Stimulated activated CD4-positive, alpha-beta T cell treated with anti-CD3 and anti-CD28 coated beads, Interleukin-1b, Interleukin-23, amount 100 ng/mL, for 48 hours (primary cell): ENCODE results near the gene PAFAH2.
A peak's percentile ranks its signal among the peaks of the same experiment; 100 is the strongest.

Experiments
- DNase-seq: peaks from one replicate; pipeline ENCODE4 v3.0.0-alpha.2; 2020

Gene PAFAH2

DNA sequence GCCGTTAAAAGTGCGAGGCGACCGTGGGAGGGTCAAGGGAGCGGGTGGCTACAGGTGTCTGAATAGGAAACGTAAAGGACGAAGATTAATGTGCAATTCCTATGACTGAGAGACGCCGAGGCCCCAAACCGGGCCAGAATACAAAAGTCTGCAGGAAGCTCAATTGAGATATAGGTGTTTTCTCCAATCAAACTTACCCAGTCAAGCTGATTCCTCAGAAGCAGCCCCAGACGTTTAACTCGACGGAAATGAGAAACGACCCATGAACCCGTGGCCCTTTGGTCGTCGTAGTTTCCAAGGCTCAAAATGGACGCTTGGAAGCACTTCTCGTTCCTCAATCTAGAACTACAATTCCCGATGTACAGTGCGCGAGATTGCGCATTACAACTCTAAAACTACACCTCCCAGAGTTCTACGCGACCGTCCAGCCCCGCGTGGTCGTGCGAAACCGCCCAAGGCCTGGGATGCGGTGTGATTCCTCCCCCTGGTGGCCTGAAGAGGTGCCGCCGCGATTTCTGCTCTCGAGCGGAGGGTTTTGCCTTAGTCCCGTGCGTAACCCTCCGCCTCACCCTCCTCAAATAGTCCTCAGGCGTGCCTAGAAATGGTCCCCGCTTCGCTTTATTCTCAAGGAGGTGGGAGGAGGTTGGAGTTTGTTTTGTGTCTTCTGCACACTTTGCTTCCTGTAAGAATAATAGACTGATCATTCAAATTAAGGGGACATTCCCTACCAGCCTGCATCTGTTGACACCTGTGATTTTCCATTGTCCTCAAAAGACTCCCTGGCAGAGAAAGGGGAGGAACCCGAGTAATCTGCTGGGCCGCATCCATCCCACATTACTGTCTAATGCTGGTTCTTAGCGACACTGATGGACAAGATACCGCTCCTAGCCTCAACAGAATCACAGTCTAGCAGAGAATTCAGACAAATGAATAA, at the start of gene PAFAH2:
Gene PAFAH2 (minus strand): TSS at position 236 of the 934 bp plus-strand sequence. CDS start 7,247 bp downstream, outside the sequence.
- peak; percentile 97 for DNase-seq

DNA sequence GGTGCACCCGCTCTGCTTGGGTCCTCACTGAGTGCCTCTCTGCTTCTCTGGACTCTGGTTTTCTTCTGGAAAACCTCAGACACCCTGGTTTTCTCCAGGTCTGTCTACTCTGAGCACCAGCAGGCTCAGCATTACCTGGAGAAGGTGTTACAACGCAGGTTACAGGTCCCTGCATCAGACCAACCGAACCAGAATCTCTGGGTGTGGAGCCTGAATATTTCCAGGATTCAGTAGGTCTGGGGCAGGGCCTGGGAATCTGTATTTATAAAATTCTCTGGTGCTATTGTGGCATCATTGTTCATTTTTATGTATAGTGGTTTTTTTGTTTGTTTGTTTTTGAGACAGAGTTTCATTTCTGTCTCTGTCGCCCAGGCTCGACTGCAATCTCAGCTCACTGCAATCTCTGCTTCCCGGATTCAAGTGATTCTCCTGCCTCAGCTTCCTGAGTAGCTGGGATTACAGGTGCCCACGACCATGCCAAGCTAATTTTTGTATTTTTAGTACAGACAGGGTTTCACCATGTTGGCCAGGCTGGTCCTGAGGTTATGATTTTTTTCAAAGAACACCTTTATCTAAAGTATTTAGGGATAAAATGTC, 49.5 kb upstream of the PAFAH2 start:
- no peak for DNase-seq

GRCh38 chr1:26046246-26047095, 48.6 kb upstream of the PAFAH2 start:
- DNase-seq = no peak

- DNase-seq = no peak
Measured at GRCh38 chr1:26045722-26046245, 47.9 kb upstream of the PAFAH2 start, which contains the start of gene SLC30A2. Gene SLC30A2 (minus strand): TSS chr1:26046118. CDS start chr1:26045896, 222 bp downstream.

GRCh38 chr1:26044971-26045721, 47.3 kb upstream of the PAFAH2 start:
- no peak for DNase-seq

- DNase-seq = no peak
Measured at GRCh38 chr1:26044414-26044813, 46.6 kb upstream of the PAFAH2 start.

- DNase-seq = no peak
Measured at GRCh38 chr1:26043765-26044164, 45.9 kb upstream of the PAFAH2 start.

- DNase-seq = no peak
Measured at GRCh38 chr1:26041978-26042377, 44.1 kb upstream of the PAFAH2 start.

DNA sequence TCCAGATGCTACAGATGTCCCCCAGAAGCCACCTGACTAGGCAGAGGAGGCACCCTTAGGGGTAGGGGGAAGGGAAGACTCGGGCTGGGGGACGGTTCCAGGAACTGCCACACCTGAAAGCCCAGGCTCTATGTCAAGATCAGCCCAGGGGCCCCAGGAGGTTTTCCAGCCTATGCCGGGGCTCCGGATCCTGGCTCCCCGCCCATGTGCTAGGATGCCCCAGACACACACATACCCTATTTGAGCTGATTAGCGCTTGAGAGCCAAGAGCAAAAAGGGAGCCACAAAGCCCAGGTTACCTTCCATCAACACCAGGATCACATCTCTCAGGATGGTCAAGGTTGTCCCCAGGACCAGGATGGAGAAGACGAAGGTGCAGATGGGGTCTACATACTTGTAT, 43.5 kb upstream of the PAFAH2 start:
- DNase-seq = no peak

DNA sequence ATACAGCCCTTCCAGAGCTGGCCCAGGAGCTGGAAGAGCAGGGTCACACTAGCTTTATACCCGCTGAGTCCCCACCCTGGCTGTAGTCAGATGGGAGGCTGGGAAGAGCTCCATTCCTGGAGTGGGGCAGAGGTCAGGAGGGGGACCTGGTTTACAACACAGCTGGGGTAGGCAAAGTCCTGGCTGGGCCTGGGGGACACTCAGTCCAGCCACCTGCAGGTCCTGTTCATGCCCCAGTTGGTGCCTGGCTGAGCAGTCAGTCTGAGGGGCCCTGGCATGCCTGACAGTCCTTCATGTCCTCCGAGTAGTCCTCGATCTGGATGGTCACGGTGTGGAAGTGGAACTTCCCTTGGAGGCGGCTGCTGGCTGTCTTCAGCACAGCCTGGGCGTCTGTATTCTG, 41.0 kb upstream of the PAFAH2 start:
- DNase-seq = no peak

- no peak for DNase-seq
Measured at GRCh38 chr1:26038477-26038876, 40.6 kb upstream of the PAFAH2 start.

- DNase-seq = no peak
Measured at GRCh38 chr1:26037904-26038303, 40.0 kb upstream of the PAFAH2 start.

GRCh38 chr1:26036756-26037281, 39.0 kb upstream of the PAFAH2 start:
- no peak for DNase-seq

- DNase-seq = peak; percentile 66
Measured at GRCh38 chr1:26035959-26036755, 38.3 kb upstream of the PAFAH2 start.

- peak; percentile 92 for DNase-seq
Measured at GRCh38 chr1:26035203-26035958, 37.5 kb upstream of the PAFAH2 start.

GRCh38 chr1:26034504-26035202, 36.8 kb upstream of the PAFAH2 start:
- no peak for DNase-seq

DNA sequence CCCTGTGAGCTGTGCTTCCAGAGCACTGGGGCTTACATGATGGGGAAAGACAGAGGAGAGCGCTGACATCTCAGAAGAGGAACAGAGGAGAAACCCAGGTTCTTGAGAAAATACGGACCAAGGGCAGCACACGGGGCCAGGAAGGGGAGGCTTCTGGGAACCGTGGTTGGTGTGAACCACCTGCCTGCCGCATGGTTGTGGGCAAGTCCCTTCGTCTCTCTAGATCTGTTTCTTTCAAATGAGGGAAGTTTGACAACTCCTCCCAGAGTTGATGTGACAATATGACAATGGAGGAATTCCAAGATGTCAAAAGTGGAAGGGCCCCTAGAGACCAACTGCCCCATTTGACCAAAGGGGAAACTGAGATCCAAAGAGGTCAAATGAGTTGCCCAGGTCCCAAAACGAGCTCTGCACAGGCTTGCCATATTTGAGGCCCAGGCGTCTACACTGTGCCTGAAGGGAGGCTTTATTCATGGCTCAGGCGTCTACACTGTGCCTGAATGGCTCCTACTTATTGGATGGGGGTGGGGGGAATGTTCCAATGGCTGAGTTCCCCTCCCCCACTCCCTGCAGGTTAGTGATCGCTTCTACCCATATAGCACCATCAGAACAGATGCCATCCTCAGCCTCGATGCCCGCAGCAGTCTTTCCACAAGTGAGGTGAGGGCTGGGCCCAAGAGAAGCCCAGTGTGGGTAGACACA, 34.9 kb upstream of the PAFAH2 start:
- DNase-seq = no peak

DNA sequence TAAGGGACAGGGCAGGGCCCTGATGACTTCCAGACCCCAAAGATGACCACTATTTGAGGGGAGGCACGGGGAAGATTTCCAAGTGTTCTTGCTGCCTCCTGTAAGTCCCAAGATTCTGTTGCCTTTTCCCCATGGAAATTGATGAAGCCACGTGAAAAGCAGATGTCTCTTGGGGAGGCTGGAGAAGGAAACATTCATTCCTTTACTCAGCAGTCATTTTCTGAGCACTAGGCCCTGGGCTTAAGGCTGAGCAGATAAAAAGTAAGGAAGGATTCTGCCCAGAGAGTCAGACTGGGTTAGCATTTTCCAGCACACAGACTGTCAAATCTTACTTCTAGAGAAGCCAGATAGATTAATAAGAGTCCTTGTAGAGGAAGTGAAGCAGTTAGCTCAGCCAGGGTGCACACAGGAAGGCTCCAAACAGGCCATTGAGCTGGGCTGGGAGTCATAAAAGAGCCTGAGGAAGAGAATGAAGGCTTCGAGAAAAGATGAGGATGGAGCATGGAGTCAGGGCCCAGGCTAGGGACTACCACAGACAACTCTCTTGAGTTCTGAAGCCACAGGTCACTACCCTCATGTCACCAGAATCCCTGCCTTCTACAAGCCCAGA, 33.9 kb upstream of the PAFAH2 start:
- DNase-seq = no peak
